GM18526 (cell line): ENCODE data around the gene TRIM42.

Source experiments
- POLR2A ChIP-seq: IDR thresholded peaks from 3 replicates; pipeline ENCODE4 v1.6.1; 2011; ENCODE audit not compliant: insufficient read length; ENCODE audit errors: extremely low read depth

TRIM42 gene

GRCh38 chr3:140702281-140702680 lies 24.4 kb downstream of the TRIM42 start:
- TF ChIP-seq POLR2A, result no peak

GRCh38 chr3:140703496-140703895 lies 25.6 kb downstream of the TRIM42 start:
- no peak for TF ChIP-seq POLR2A

GRCh38 chr3:140704733-140705132 lies 26.9 kb downstream of the TRIM42 start:
- no peak for TF ChIP-seq POLR2A

GRCh38 chr3:140705954-140706353 lies 28.1 kb downstream of the TRIM42 start:
- no peak for TF ChIP-seq POLR2A

GRCh38 chr3:140706360-140706759 lies 28.5 kb downstream of the TRIM42 start:
- TF ChIP-seq POLR2A, result no peak

GRCh38 chr3:140708815-140709214 lies 31.0 kb downstream of the TRIM42 start:
- no peak for TF ChIP-seq POLR2A

GRCh38 chr3:140709751-140710150 lies 31.9 kb downstream of the TRIM42 start:
- no peak for TF ChIP-seq POLR2A

- TF ChIP-seq POLR2A, result no peak
Observed at GRCh38 chr3:140710711-140711389, 33.0 kb downstream of the TRIM42 start.

- no peak for TF ChIP-seq POLR2A
Observed at GRCh38 chr3:140711390-140712035, 33.6 kb downstream of the TRIM42 start.

- no peak for TF ChIP-seq POLR2A
Observed at GRCh38 chr3:140712301-140712700, 34.4 kb downstream of the TRIM42 start.

- TF ChIP-seq POLR2A, result no peak
Observed at GRCh38 chr3:140715035-140715434, 37.2 kb downstream of the TRIM42 start.

GRCh38 chr3:140717921-140718320 lies 40.1 kb downstream of the TRIM42 start:
- no peak for TF ChIP-seq POLR2A

GRCh38 chr3:140719841-140720614 lies 42.2 kb downstream of the TRIM42 start:
- no peak for TF ChIP-seq POLR2A

- no peak for TF ChIP-seq POLR2A
Observed at GRCh38 chr3:140723576-140723975, 45.7 kb downstream of the TRIM42 start.

- TF ChIP-seq POLR2A, result no peak
Observed at GRCh38 chr3:140724856-140725812, 47.3 kb downstream of the TRIM42 start.
